ENCODE results near the gene RBPMS2. TPM values are rescaled to one million over a fixed set of nuclear protein-coding genes. Genes with fewer than 3 reads are reported as not detected.

Gene RBPMS2
- total RNA-seq, 4 donors from 2014 or later: 0.22 to 5.4 (median 1.8) TPM

DNA sequence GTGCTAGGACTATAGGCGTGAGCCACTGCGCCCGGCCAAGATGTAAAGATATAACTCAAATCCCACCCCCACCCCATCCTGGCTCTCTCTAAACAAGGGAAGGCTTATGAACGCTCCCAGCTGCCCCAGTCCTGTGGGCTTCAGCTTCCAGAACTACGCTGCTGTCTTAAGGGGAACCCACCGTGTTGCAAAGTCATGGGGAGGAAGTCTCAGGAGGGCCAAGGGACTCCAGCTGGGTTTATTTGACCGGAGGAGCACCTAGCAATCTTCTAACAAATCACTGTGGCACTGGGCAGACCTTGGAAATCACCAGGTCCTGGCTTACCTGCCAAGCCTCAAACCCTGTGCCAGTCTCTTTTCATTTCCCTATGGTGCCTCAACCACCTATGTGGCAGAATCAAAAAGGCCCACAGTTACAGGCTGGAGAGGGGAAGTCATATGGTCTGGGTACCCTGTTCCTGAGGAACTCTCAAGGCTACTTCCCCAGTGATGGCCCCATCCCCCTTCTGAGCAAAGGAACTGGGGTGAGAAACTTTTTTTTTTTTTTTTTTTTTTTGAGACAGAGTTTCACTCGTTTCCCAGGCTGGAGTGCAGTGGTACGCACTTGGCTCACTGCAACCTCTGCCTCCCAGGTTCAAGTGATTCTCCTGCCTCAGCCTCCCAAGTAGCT is 83.4 kb downstream of the RBPMS2 start:
- Histone ChIP-seq H3K4me3 (no peak overlapping the region), H3K27ac (peak overlapping the region in 2 of 4 donors; percentile 77 to 88), H3K36me3 (peaks cover 4 to 46% (median 16%) of the 10 kb centered on the region in 3 donors), H3K27me3 (no peaks in the 10 kb centered on the region), H3K4me1 (peaks cover 6 to 85% (median 38%) of the 10 kb centered on the region in 4 donors), H3K9me3 (no peaks in the 10 kb centered on the region)
- peak in 1 of 2 donors; percentile 34 for TF ChIP-seq EP300 (IDR thresholded peaks at IDR 0.05)
- TF ChIP-seq POLR2A (IDR thresholded peaks at IDR 0.05): no peak
- TF ChIP-seq, protein P1, sequence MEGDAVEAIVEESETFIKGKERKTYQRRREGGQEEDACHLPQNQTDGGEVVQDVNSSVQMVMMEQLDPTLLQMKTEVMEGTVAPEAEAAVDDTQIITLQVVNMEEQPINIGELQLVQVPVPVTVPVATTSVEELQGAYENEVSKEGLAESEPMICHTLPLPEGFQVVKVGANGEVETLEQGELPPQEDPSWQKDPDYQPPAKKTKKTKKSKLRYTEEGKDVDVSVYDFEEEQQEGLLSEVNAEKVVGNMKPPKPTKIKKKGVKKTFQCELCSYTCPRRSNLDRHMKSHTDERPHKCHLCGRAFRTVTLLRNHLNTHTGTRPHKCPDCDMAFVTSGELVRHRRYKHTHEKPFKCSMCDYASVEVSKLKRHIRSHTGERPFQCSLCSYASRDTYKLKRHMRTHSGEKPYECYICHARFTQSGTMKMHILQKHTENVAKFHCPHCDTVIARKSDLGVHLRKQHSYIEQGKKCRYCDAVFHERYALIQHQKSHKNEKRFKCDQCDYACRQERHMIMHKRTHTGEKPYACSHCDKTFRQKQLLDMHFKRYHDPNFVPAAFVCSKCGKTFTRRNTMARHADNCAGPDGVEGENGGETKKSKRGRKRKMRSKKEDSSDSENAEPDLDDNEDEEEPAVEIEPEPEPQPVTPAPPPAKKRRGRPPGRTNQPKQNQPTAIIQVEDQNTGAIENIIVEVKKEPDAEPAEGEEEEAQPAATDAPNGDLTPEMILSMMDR (IDR thresholded peaks at IDR 0.05): no peak
- DNase-seq (ENCODE audit: low spot score in 2 of 2): no peak
- 77 to 79% methylated on average over 9 of the region's 9 CpGs for WGBS, 2 donors

GRCh38 chr15:64690578-64691296 is 84.7 kb downstream of the RBPMS2 start:
- no peak for TF ChIP-seq EP300 (IDR thresholded peaks at IDR 0.05)
- TF ChIP-seq, protein P1 (IDR thresholded peaks at IDR 0.05): no peak
- no peak for TF ChIP-seq POLR2A (IDR thresholded peaks at IDR 0.05)
- H3K36me3 ChIP-seq: peaks cover 4 to 49% (median 18%) of the 10 kb centered on the region in 3 donors
- H3K4me1 ChIP-seq: peaks cover 6 to 81% (median 38%) of the 10 kb centered on the region in 4 donors
- no peaks in the 10 kb centered on the region for H3K9me3 ChIP-seq
- no peaks in the 10 kb centered on the region for H3K27me3 ChIP-seq
- H3K4me3 ChIP-seq: no peak overlapping the region
- 74 to 75% methylated on average over 6 of the region's 6 CpGs for WGBS, 2 donors
- peak overlapping the region in 3 of 4 donors; percentile 24 to 88 (median 46) for H3K27ac ChIP-seq
- DNase-seq (ENCODE audit: low spot score in 2 of 2): no peak

DNA sequence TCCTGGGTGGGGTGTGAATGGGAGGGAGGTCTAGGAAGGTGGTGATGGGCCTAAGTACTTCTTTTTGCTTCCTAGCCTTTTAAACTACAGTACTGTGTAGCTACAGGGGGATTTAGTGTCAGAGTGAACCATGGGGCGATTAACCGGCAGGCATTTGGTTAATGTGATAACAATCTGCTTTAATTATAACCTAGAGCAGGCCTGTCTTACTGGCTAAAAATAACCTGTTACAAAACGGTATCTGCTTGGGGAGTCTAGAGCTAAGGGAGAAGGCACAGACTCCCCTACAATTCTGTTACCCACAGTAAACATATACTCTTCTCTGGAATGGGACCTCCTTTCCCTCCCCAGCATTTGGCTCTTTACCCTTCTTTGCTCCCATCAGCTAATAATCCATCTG is 85.4 kb downstream of the RBPMS2 start:
- TF ChIP-seq POLR2A (IDR thresholded peaks at IDR 0.05) (no peak), EP300 (IDR thresholded peaks at IDR 0.05) (no peak)
- TF ChIP-seq, protein P1 (IDR thresholded peaks at IDR 0.05): no peak
- peak overlapping the region in 1 of 4 donors; percentile 46 for H3K27ac ChIP-seq
- H3K36me3 ChIP-seq: peaks cover 4 to 56% (median 18%) of the 10 kb centered on the region in 3 donors
- no peak for DNase-seq (ENCODE audit: low spot score in 2 of 2)
- peaks cover 6 to 74% (median 38%) of the 10 kb centered on the region in 4 donors for H3K4me1 ChIP-seq
- no peak overlapping the region for H3K4me3 ChIP-seq
- no peaks in the 10 kb centered on the region for H3K27me3 ChIP-seq
- 58 to 69% methylated on average over 3 of the region's 3 CpGs for WGBS, 2 donors
- no peaks in the 10 kb centered on the region for H3K9me3 ChIP-seq

Small RNA genes lying within 50 kb of the gene (small RNA-seq; reads per million reads assigned to genes)
- gene AC100830.2 (not detected), gene MIR1272 (not detected)

Other genes starting within 250 kb of the RBPMS2 start
- 1 to 10 TPM in 2 of 4 donors, under 1 TPM in 1, not detected in 1; 0.39 to 2.4 (median 1.1) TPM for gene PIF1, start 50.1 kb upstream of the RBPMS2 start, total RNA-seq
- 10 to 100 TPM; 40.8 to 69.9 (median 60.2) TPM for gene PLEKHO2, start 66.3 kb upstream of the RBPMS2 start, total RNA-seq
- 10 to 100 TPM; 18.2 to 39.3 (median 26.3) TPM for gene ANKDD1A, start 136.3 kb upstream of the RBPMS2 start, total RNA-seq
- 10 to 100 TPM; 80.4 to 90.6 (median 86.3) TPM for gene SPG21, start 214.3 kb upstream of the RBPMS2 start, total RNA-seq